Measurements from ENCODE around the gene TSPAN8.

The TSPAN8 gene

DNA sequence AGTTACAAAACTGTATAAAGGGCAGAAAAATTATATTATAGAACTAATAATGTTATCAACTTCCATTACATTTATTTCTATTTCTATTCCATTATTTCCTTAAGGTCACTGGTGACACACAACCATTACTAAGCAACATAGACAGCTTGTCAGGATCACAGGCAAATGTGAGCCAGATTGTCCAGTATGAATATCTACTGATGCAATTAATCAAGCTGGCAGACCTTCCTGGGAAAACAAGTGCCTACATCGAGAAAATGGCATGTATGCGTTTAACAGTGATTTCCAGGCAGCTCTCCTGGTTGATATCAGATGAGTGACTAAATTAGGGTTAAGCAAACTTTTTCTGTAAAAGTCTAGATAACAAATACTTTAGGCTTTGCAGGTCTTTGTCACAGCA is 36.9 kb upstream of the TSPAN8 start:
- TF ChIP-seq, protein P1, sequence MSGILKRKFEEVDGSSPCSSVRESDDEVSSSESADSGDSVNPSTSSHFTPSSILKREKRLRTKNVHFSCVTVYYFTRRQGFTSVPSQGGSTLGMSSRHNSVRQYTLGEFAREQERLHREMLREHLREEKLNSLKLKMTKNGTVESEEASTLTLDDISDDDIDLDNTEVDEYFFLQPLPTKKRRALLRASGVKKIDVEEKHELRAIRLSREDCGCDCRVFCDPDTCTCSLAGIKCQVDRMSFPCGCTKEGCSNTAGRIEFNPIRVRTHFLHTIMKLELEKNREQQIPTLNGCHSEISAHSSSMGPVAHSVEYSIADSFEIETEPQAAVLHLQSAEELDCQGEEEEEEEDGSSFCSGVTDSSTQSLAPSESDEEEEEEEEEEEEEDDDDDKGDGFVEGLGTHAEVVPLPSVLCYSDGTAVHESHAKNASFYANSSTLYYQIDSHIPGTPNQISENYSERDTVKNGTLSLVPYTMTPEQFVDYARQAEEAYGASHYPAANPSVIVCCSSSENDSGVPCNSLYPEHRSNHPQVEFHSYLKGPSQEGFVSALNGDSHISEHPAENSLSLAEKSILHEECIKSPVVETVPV (CRISPR knock-in tag; IDR thresholded peaks at IDR 0.05) = peak; percentile 83
- TF ChIP-seq ISL1 (CRISPR knock-in tag; IDR thresholded peaks at IDR 0.05) (peak; percentile 97), ZC3H10 (CRISPR knock-in tag; IDR thresholded peaks at IDR 0.05) (no peak; the same call in 1 of the 2 replicates), SNAI2 (CRISPR knock-in tag; IDR thresholded peaks at IDR 0.05) (peak; percentile 81), BACH2 (CRISPR knock-in tag; IDR thresholded peaks at IDR 0.05; ENCODE audit: borderline replicate concordance) (no peak), ZFP3 (CRISPR knock-in tag; IDR thresholded peaks at IDR 0.05) (peak; percentile 63; the same call in 1 of the 2 replicates), TCF4 (CRISPR knock-in tag; IDR thresholded peaks at IDR 0.05; ENCODE audit: borderline replicate concordance) (peak; percentile 88), GLIS3 (CRISPR knock-in tag; IDR thresholded peaks at IDR 0.05) (peak; percentile 63; the same call in 1 of the 2 replicates), ZNF8 (CRISPR knock-in tag; IDR thresholded peaks at IDR 0.05) (0 out of 2 replicates have a peak, but pooled peaks have one; percentile 12), RARB (CRISPR knock-in tag; IDR thresholded peaks at IDR 0.05) (no peak)
- TF ChIP-seq, protein P2, sequence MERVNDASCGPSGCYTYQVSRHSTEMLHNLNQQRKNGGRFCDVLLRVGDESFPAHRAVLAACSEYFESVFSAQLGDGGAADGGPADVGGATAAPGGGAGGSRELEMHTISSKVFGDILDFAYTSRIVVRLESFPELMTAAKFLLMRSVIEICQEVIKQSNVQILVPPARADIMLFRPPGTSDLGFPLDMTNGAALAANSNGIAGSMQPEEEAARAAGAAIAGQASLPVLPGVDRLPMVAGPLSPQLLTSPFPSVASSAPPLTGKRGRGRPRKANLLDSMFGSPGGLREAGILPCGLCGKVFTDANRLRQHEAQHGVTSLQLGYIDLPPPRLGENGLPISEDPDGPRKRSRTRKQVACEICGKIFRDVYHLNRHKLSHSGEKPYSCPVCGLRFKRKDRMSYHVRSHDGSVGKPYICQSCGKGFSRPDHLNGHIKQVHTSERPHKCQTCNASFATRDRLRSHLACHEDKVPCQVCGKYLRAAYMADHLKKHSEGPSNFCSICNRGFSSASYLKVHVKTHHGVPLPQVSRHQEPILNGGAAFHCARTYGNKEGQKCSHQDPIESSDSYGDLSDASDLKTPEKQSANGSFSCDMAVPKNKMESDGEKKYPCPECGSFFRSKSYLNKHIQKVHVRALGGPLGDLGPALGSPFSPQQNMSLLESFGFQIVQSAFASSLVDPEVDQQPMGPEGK (CRISPR knock-in tag; IDR thresholded peaks at IDR 0.05; ENCODE audit: borderline replicate concordance) = peak; percentile 64; the same call in 1 of the 2 replicates
- TF ChIP-seq, protein P3, sequence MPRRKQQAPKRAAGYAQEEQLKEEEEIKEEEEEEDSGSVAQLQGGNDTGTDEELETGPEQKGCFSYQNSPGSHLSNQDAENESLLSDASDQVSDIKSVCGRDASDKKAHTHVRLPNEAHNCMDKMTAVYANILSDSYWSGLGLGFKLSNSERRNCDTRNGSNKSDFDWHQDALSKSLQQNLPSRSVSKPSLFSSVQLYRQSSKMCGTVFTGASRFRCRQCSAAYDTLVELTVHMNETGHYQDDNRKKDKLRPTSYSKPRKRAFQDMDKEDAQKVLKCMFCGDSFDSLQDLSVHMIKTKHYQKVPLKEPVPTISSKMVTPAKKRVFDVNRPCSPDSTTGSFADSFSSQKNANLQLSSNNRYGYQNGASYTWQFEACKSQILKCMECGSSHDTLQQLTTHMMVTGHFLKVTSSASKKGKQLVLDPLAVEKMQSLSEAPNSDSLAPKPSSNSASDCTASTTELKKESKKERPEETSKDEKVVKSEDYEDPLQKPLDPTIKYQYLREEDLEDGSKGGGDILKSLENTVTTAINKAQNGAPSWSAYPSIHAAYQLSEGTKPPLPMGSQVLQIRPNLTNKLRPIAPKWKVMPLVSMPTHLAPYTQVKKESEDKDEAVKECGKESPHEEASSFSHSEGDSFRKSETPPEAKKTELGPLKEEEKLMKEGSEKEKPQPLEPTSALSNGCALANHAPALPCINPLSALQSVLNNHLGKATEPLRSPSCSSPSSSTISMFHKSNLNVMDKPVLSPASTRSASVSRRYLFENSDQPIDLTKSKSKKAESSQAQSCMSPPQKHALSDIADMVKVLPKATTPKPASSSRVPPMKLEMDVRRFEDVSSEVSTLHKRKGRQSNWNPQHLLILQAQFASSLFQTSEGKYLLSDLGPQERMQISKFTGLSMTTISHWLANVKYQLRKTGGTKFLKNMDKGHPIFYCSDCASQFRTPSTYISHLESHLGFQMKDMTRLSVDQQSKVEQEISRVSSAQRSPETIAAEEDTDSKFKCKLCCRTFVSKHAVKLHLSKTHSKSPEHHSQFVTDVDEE (CRISPR knock-in tag; IDR thresholded peaks at IDR 0.05) = peak; percentile 98
- TF ChIP-seq, protein P4, sequence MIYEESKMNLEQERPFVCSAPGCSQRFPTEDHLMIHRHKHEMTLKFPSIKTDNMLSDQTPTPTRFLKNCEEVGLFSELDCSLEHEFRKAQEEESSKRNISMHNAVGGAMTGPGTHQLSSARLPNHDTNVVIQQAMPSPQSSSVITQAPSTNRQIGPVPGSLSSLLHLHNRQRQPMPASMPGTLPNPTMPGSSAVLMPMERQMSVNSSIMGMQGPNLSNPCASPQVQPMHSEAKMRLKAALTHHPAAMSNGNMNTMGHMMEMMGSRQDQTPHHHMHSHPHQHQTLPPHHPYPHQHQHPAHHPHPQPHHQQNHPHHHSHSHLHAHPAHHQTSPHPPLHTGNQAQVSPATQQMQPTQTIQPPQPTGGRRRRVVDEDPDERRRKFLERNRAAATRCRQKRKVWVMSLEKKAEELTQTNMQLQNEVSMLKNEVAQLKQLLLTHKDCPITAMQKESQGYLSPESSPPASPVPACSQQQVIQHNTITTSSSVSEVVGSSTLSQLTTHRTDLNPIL (CRISPR knock-in tag; IDR thresholded peaks at IDR 0.05; ENCODE audit: low read depth) = peak; percentile 71
- ATAC-seq = peak; percentile 70

DNA sequence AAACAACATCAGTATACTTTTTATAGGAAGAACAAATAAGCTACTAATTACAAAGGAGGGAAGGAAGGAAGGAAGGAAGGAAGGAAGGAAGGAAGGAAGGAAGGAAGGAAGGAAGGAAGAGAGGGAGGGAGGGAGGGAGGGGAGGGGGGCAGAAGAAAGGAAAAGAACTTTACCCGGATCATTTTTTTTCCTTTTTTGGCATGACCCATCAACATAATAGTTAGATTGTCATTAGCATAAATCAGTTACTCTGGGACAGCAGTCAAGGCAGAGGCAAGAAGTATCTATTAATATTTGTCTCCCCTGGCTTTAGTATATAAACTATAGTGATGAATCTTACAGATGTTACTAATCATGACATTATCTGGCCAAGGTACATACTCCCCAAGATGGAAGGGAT is 35.2 kb upstream of the TSPAN8 start:
- no peak for ATAC-seq
- TF ChIP-seq, protein P3 (CRISPR knock-in tag; IDR thresholded peaks at IDR 0.05) = no peak

DNA sequence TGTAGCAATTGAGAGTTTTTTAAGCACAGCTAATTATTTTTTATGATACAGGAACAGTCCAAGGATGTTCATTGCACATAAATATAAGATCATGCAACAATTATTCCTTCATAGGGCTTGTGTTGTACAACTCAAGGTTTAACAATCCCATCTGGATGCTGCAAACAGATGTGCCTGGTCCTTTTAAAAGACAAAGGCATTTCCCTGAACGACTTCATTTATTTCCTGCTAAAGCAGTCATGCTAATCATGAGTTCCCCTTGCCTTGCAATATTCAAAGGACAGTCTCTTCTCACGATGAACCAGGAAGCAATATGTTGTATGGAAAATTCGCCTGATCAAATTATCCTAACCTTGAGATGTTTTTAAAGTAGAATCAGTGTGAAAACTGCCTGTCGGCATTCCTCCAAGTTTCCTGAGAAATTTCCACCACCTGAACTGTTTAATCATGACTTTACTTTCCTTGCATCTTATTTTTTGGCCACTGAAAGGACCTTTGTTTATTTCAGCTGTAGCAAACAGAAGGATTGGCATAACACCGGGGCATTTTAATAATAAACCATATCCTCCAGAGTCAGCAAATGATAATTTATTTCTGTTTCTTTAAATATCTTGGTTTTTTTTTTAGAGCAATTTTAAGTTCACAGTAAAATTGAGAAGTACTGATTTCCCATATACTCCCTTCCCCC is 33.9 kb upstream of the TSPAN8 start:
- no peak for ATAC-seq
- no peak for TF ChIP-seq GLIS3 (CRISPR knock-in tag; IDR thresholded peaks at IDR 0.05)
- no peak for TF ChIP-seq ZC3H10 (CRISPR knock-in tag; IDR thresholded peaks at IDR 0.05)
- no peak for TF ChIP-seq ZNF8 (CRISPR knock-in tag; IDR thresholded peaks at IDR 0.05)
- TF ChIP-seq, protein P3 (CRISPR knock-in tag; IDR thresholded peaks at IDR 0.05) = no peak
- TF ChIP-seq ISL1 (CRISPR knock-in tag; IDR thresholded peaks at IDR 0.05) = no peak
- TF ChIP-seq TCF4 (CRISPR knock-in tag; IDR thresholded peaks at IDR 0.05; ENCODE audit: borderline replicate concordance) = no peak
- TF ChIP-seq OSR1 (CRISPR knock-in tag; IDR thresholded peaks at IDR 0.05) = no peak
- TF ChIP-seq, protein P2 (CRISPR knock-in tag; IDR thresholded peaks at IDR 0.05; ENCODE audit: borderline replicate concordance) = no peak
- TF ChIP-seq SNAI2 (CRISPR knock-in tag; IDR thresholded peaks at IDR 0.05) = no peak
- TF ChIP-seq PPARA (CRISPR knock-in tag; IDR thresholded peaks at IDR 0.05; ENCODE audit: borderline replicate concordance) = no peak
- no peak for TF ChIP-seq ESRRG (CRISPR knock-in tag; IDR thresholded peaks at IDR 0.05)
- no peak for TF ChIP-seq BACH2 (CRISPR knock-in tag; IDR thresholded peaks at IDR 0.05; ENCODE audit: borderline replicate concordance)
- no peak for TF ChIP-seq ARNTL (CRISPR knock-in tag; IDR thresholded peaks at IDR 0.05; ENCODE audit: borderline replicate concordance, low read depth)
- TF ChIP-seq RARB (CRISPR knock-in tag; IDR thresholded peaks at IDR 0.05) = no peak
- no peak for TF ChIP-seq ZNF70 (CRISPR knock-in tag; IDR thresholded peaks at IDR 0.05)
